NK-92 (cell line): ENCODE data around the gene PPCDC.

ENCODE experiments used
- DNase-seq: peaks from one replicate; lab custom pipeline; 2025; ENCODE audit not compliant: unreplicated experiment; lab: John Stamatoyannopoulos, UW

PPCDC gene

GRCh38 chr15:75043509-75044257 is 20.3 kb downstream of the PPCDC start:
- no peak for DNase-seq

GRCh38 chr15:75044258-75044878 is 21.0 kb downstream of the PPCDC start:
- DNase-seq = no peak

GRCh38 chr15:75045332-75046015 is 22.1 kb downstream of the PPCDC start:
- DNase-seq = no peak

- no peak for DNase-seq
Measured at GRCh38 chr15:75048394-75048793, 25.0 kb downstream of the PPCDC start.

- no peak for DNase-seq
Measured at GRCh38 chr15:75049392-75049791, 26.0 kb downstream of the PPCDC start.

- no peak for DNase-seq
Measured at GRCh38 chr15:75050283-75050682, 26.9 kb downstream of the PPCDC start.

- no peak for DNase-seq
Measured at GRCh38 chr15:75051191-75051608, 27.8 kb downstream of the PPCDC start.

GRCh38 chr15:75051711-75052110 is 28.3 kb downstream of the PPCDC start:
- DNase-seq = no peak

- DNase-seq = no peak
Measured at GRCh38 chr15:75052972-75053747, 29.8 kb downstream of the PPCDC start.

GRCh38 chr15:75053748-75054125 is 30.3 kb downstream of the PPCDC start:
- DNase-seq = no peak

GRCh38 chr15:75054172-75054897 is 30.9 kb downstream of the PPCDC start:
- DNase-seq = no peak

GRCh38 chr15:75056036-75056435 is 32.6 kb downstream of the PPCDC start:
- no peak for DNase-seq

GRCh38 chr15:75058127-75058905 is 34.9 kb downstream of the PPCDC start:
- DNase-seq = no peak

- DNase-seq = no peak
Measured at GRCh38 chr15:75059607-75060006, 36.2 kb downstream of the PPCDC start.

GRCh38 chr15:75061272-75061671 is 37.9 kb downstream of the PPCDC start:
- no peak for DNase-seq

- DNase-seq = no peak
Measured at GRCh38 chr15:75062706-75063105, 39.3 kb downstream of the PPCDC start.

- no peak for DNase-seq
Measured at GRCh38 chr15:75063338-75063737, 39.9 kb downstream of the PPCDC start.

GRCh38 chr15:75063889-75064288 is 40.5 kb downstream of the PPCDC start:
- DNase-seq = no peak

GRCh38 chr15:75064846-75065245 is 41.5 kb downstream of the PPCDC start:
- no peak for DNase-seq

GRCh38 chr15:75065467-75065850 is 42.1 kb downstream of the PPCDC start:
- no peak for DNase-seq
